GM18505 (cell line): ENCODE results near the gene SMYD1.

Source experiments
- ATAC-seq: cut with Tn5 transposase; IDR thresholded peaks from one replicate; pipeline ENCODE4 v1.9.1; 2021; ENCODE audit not compliant: unreplicated experiment
- POLR2A ChIP-seq: IDR thresholded peaks from 4 replicates; pipeline ENCODE4 v1.6.1; 2011; ENCODE audit warnings: borderline replicate concordance; ENCODE audit not compliant: insufficient read depth, insufficient read length; ENCODE audit errors: extremely low read depth

SMYD1 gene

GRCh38 chr2:88133875-88134274 is 66.2 kb downstream of the SMYD1 start:
- no peak for ATAC-seq
- TF ChIP-seq POLR2A = no peak

- TF ChIP-seq POLR2A = no peak
- ATAC-seq = no peak
These were observed 69.2 kb downstream of the SMYD1 start for GRCh38 chr2:88136817-88137216.

GRCh38 chr2:88137833-88138232 is 70.2 kb downstream of the SMYD1 start:
- TF ChIP-seq POLR2A = no peak
- ATAC-seq = no peak

GRCh38 chr2:88139203-88139702 is 71.6 kb downstream of the SMYD1 start:
- no peak for TF ChIP-seq POLR2A

GRCh38 chr2:88139804-88140203 is 72.2 kb downstream of the SMYD1 start:
- ATAC-seq = no peak
- no peak for TF ChIP-seq POLR2A

More at GRCh38 chr2:88139203-88139702, 71.6 kb downstream of the SMYD1 start:
- ATAC-seq = no peak

- no peak for TF ChIP-seq POLR2A
- no peak for ATAC-seq
These were observed 74.3 kb downstream of the SMYD1 start for GRCh38 chr2:88141952-88142351.

- no peak for ATAC-seq
- no peak for TF ChIP-seq POLR2A
These were observed 76.6 kb downstream of the SMYD1 start for GRCh38 chr2:88144271-88144670.

- TF ChIP-seq POLR2A = no peak
- ATAC-seq = no peak
These were observed 77.4 kb downstream of the SMYD1 start for GRCh38 chr2:88144914-88145497.

- ATAC-seq = no peak
- no peak for TF ChIP-seq POLR2A
These were observed 79.0 kb downstream of the SMYD1 start for GRCh38 chr2:88146590-88146989.

GRCh38 chr2:88147145-88147544 is 79.5 kb downstream of the SMYD1 start:
- no peak for TF ChIP-seq POLR2A

GRCh38 chr2:88148929-88149438 is 81.4 kb downstream of the SMYD1 start:
- ATAC-seq = no peak
- no peak for TF ChIP-seq POLR2A

More at GRCh38 chr2:88147145-88147544, 79.5 kb downstream of the SMYD1 start:
- no peak for ATAC-seq

- no peak for TF ChIP-seq POLR2A
- ATAC-seq = no peak
These were observed 91.9 kb downstream of the SMYD1 start for GRCh38 chr2:88159481-88159880.

- no peak for TF ChIP-seq POLR2A
- ATAC-seq = no peak
These were observed 92.4 kb downstream of the SMYD1 start for GRCh38 chr2:88159955-88160415.

- ATAC-seq = no peak
- TF ChIP-seq POLR2A = no peak
These were observed 92.9 kb downstream of the SMYD1 start for GRCh38 chr2:88160517-88160916.

- ATAC-seq = no peak
- TF ChIP-seq POLR2A = no peak
These were observed 94.0 kb downstream of the SMYD1 start for GRCh38 chr2:88161446-88162244.
